Glomerular visceral epithelial cell (primary cell): ENCODE results near the gene ARID5B.
A peak's percentile ranks its signal among the peaks of the same experiment; 100 is the strongest.

ENCODE experiments used
- DNase-seq: peaks from one replicate; pipeline ENCODE4 v3.0.0-alpha.2; 2016; ENCODE audit errors: extremely low spot score

ARID5B gene

DNA sequence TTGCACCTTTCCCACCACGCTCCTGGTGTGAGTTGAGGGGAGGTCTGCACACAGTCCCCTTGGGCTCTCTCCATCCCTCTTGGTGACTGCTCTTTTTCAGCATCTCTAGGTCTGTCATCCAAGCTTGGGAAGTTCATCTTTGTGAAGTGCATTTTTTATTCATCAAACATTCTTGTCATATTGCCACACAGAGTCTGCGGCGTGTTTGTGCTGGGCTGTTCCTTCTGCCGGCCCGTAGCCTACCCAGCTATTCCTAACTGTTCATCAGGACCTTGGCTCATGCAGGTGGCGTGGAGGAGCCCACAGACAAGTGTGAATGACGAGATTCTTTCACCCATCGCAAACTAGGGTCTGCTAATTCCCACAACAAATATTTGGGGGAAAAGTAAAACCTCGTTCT lies 202.4 kb downstream of the ARID5B start:
- no peak for DNase-seq

DNA sequence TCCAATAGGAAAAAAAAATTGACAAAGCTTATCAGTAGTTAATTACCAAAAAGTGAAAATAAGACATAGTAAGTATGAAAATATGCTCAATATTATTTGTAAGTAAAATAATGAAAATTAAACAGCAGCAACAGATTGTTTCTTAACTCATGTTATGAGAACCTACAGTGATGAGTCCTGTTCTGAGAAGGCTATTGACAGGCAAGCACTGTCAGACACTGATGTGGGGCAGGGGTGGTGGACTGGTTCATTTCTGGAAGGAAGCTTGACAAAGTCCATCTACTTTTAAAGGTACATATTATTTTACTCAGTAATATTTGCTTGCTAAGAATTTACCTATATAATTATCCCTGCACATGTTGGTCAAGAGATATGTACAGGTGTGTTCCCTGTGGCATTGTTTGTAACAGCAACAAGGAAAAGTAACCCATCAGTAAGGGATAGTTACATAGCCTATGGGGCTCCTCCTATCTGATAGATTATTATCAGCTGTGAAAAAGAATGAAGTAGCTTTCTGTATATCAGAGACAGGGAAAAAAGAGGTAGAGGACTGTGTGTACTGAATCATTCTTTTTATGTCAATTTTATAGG lies 205.5 kb downstream of the ARID5B start:
- no peak for DNase-seq

GRCh38 chr10:62108759-62109586 lies 207.5 kb downstream of the ARID5B start:
- DNase-seq: no peak

DNA sequence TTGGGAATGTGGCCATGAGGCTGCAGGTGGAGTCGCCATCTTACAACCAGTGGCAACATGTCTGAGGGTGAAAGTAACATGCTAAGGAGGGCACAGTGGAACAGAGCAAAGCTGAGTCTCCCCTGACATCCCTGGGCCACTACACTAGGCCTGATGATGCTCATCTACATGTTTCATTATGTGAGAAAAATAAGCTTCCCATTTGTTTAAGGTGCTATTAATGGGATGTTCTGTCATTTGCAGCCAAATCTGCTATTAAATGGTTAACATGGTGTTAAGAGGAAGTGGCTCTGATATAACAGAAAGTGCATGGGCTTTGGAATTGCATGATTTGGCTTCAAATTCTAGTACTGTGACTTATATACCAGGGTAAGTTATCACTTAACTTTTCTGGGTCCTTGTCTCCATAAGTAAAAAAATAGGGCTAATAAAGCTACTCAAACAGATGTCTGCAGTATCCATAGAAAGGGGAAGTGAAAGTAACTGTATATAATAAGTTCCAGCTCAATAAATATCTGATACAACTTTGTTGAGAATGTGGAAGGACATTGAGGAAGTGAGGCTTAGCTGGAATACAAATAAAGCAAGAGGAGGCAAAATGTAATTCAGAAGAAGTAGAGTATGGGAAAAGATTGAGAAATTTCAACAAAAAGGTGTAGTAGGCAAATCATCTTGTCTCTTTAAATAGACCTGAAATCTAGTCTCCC lies 208.2 kb downstream of the ARID5B start:
- no peak for DNase-seq

DNA sequence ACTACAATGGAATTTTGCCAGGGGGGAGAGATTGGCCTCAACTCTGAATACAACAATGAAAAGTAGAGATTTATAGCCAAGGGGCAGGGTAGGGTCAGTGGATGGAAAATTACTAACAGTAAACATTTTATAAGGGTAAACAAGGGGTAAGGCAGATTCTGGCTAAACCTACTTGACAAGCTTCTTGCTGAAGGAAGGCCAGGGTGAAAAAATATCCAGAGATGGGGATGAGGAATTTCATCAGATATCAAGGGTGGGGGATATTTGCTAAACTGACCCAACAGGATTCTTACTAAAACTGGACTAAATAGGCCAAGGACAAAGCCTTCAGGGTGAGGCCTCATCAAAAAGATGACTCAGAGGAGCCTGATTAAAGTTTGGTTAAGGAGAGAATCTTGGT lies 210.8 kb downstream of the ARID5B start:
- no peak for DNase-seq

- DNase-seq: no peak
Measured at GRCh38 chr10:62112963-62113362, 211.5 kb downstream of the ARID5B start.

GRCh38 chr10:62113680-62114079 lies 212.2 kb downstream of the ARID5B start:
- DNase-seq: no peak

DNA sequence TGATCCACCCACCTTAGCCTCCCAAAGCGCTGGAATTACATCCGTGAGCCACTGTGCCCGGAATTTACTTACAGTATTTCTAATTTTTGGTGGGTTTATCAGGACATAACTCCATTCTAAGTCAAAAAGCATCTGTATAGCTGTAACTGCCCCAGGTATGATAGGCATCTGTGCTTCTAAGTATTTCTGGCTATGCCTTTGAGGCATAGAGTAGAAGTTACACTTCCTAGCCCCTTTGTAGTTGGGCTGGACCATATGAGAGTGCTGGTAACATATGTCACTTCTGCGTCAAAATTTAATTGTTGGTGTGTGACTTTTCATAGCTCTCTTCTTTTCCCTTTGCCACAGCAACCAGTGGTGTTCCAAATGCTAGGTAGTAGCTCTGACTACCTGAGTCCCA lies 213.8 kb downstream of the ARID5B start:
- DNase-seq: no peak

DNA sequence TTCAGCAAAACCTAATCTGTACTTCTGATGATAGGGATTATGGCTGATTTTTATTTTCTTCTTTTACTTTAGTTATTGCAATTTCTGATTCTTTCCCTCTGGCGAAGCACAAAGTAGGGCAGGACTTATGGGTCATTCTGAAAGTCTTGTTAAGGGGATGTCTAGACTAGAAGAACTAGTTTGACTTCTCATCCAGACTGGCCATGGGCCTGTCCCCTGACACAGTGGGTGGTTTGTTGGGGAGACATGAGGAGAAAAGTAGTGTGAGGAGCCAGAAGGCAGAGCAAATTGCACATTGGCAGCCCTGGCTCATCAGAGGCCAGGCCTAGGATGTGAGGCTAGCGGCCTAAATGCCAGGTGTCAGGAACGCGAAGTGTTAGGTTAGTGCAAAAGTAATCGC lies 214.3 kb downstream of the ARID5B start:
- DNase-seq: no peak

DNA sequence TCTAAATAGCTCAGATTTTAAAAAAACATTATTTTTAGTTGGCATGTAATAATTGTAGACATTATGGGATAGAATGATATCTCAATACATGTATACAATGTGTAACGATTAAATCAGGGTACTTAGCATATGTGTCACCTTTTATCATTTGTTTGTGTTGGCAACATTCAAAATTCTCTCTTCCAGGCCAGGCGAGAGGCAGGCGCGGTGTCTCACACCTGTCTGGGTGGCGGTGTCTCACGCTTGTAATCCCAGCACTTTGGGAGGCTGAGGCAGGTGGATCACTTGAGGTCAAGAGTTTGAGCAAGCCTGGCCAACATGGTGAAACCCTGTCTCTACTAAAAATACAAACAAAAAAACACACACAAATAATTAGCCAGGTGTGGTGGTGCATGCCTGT lies 215.4 kb downstream of the ARID5B start:
- DNase-seq: no peak

DNA sequence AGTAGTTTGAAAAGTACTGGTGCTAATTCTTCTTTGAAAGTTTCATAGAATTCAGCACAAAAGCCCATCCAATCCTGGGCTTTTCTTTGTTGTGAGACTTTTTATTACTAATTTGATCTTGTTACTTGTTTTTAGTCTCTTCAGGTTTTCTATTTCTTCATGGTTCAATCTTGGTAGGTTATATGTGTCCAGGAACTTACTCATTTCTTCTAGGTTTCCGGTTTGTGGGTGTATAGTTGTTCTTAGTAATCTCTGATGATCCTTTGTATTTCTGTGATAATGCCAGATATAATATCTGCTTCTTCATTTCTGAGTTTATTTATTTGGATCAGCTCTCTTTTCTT lies 219.7 kb downstream of the ARID5B start:
- DNase-seq: no peak

GRCh38 chr10:62127975-62128374 lies 226.5 kb downstream of the ARID5B start:
- no peak for DNase-seq

DNA sequence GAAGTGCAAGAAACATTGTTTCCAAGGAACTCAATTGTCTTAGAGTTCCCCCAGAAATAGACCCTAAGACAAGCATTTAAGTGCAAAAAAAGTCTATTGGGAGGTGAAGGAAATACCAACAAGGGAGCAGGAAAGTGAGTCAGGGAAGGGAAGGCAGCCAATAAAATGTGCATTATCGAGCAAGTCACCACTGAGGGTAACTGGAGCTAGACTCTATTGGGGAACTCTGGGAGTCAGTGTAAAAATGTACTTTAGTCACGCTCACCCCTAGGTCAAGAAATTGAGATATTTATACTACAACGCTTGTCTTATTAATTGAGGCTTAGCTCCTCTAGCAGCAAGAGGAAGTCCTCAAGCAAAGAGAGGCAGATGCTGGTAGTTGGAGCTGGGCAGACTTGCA lies 229.4 kb downstream of the ARID5B start:
- DNase-seq: peak; percentile 4

DNA sequence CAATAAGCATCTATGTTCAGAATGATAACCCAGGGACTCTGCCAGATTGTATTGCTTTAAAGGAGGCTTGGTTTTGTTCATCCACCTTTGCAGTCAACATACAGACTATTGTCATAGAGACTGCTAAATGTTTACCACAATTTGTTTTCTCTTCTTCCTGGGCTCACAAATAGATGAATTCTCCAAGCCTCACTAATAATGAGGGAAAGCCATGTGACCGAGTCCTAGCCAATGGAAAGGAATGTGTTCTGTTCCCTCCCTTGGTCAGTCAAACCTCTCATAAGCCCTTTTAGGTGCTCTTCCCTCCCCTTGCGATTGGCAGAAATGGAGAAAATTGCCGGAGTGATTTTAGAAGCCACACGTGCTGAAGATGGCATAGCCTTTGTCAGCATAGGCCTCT lies 230.2 kb downstream of the ARID5B start:
- no peak for DNase-seq

DNA sequence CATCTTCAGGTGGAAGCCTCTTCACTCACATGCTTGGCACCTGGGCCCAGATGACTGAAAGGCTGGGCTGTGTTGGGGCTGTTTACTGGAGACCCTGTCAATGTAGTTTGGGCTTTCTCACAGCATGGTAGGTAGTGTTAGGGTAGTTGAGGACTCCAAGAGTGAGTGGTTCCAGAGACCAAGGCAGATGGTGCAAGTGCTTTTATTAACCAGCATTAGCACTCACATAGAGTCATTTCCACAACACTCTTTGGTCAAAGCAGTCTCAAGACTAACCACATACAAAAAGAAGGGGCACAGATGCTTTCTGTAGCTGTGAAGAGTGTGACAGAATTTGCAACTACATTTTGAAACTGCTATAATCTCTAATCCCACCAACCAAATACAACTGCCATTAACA lies 232.1 kb downstream of the ARID5B start:
- no peak for DNase-seq

DNA sequence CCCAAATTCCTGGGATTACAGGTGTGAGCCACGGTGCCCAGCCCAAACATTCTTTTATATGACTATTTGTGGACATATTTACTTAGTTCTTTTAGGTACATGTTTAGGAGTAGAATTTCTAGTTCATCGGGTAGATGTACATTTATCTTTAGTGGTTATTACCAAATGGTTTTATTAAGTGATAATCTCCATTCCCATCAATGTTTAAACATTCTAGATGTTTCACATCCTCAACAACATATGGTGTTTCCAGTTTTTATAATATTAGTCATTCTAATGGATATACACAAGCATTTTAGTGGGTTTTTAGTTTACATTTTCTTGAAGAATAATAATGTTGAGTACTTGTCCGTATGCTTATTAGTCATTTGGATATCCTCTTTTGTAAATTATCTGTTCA lies 235.4 kb downstream of the ARID5B start:
- no peak for DNase-seq
